HepG2 (cell line): ENCODE results near the gene LRRC34. TPM values are rescaled to one million over a fixed set of nuclear protein-coding genes. Genes with fewer than 3 reads are reported as not detected.
A peak's percentile ranks its signal among the peaks of the same experiment; 100 is the strongest.

Experiments
- EZH2 ChIP-seq: conservative IDR thresholded peaks from 2 replicates; pipeline ENCODE4 v1.6.1; 2012; ENCODE audit warnings: mild to moderate bottlenecking, low read depth, low read length, moderate library complexity
- HOXD1 ChIP-seq: sonication (generic); formaldehyde crosslinking; IDR thresholded peaks from 2 replicates; pipeline ENCODE4 v1.5.0; 2020; ENCODE audit warnings: missing genetic modification reagents
- JUN ChIP-seq: sonication (generic); formaldehyde crosslinking; IDR thresholded peaks from 2 replicates; pipeline ENCODE4 v1.4.0; 2020; ENCODE audit warnings: mild to moderate bottlenecking, missing genetic modification reagents
- RBAK ChIP-seq: sonication (generic); formaldehyde crosslinking; IDR thresholded peaks from 2 replicates; pipeline ENCODE4 v1.5.1; 2020; ENCODE audit warnings: mild to moderate bottlenecking, missing genetic modification reagents
- SAP130 ChIP-seq: IDR thresholded peaks from 2 replicates; pipeline ENCODE4 v1.6.1; 2016; ENCODE audit warnings: low read depth
- TFAP4 ChIP-seq: sonication (generic); IDR thresholded peaks from 2 replicates; pipeline ENCODE4 v1.6.1; 2016; ENCODE audit warnings: low read depth, borderline replicate concordance
- THAP11 ChIP-seq: IDR thresholded peaks from 2 replicates; pipeline ENCODE4 v1.6.1; 2016; ENCODE audit warnings: missing biosample characterization, missing genetic modification reagents
- THYN1 ChIP-seq: sonication (generic); formaldehyde crosslinking; IDR thresholded peaks from 2 replicates; pipeline ENCODE4 v1.8.1; 2023; ENCODE audit warnings: low read depth, mild to moderate bottlenecking, moderate library complexity, missing genetic modification reagents, borderline replicate concordance
- ZBTB43 ChIP-seq: sonication (generic); formaldehyde crosslinking; conservative IDR thresholded peaks from 2 replicates; pipeline ENCODE4 v1.4.0; 2020; ENCODE audit warnings: missing genetic modification reagents
- ZFAT ChIP-seq: sonication (generic); formaldehyde crosslinking; conservative IDR thresholded peaks from 2 replicates; pipeline ENCODE4 v1.8.1; 2023; ENCODE audit warnings: missing genetic modification reagents, inconsistent platforms
- ZFY ChIP-seq: sonication (generic); formaldehyde crosslinking; IDR thresholded peaks from 2 replicates; pipeline ENCODE4 v1.4.0; 2020; ENCODE audit warnings: missing genetic modification reagents
- ZIK1 ChIP-seq: sonication (generic); formaldehyde crosslinking; IDR thresholded peaks from 2 replicates; pipeline ENCODE4 v1.5.0; 2020; ENCODE audit warnings: mild to moderate bottlenecking, low read depth, missing genetic modification reagents, borderline replicate concordance
- ZNF20 ChIP-seq: sonication (generic); formaldehyde crosslinking; IDR thresholded peaks from 2 replicates; pipeline ENCODE4 v1.4.0; 2020; ENCODE audit warnings: mild to moderate bottlenecking, moderate library complexity, missing genetic modification reagents
- ZNF367 ChIP-seq: sonication (generic); formaldehyde crosslinking; IDR thresholded peaks from 2 replicates; pipeline ENCODE4 v1.4.0; 2020; ENCODE audit warnings: missing genetic modification reagents, borderline replicate concordance
- ZNF512 ChIP-seq: sonication (generic); formaldehyde crosslinking; IDR thresholded peaks from 2 replicates; pipeline ENCODE4 v1.4.0; 2020; ENCODE audit warnings: mild to moderate bottlenecking, missing genetic modification reagents
- ZNF747 ChIP-seq: sonication (generic); formaldehyde crosslinking; IDR thresholded peaks from 2 replicates; pipeline ENCODE4 v1.8.1; 2023; ENCODE audit warnings: missing genetic modification reagents, mild to moderate bottlenecking, borderline replicate concordance
- ZNF761 ChIP-seq: sonication (generic); formaldehyde crosslinking; conservative IDR thresholded peaks from 2 replicates; pipeline ENCODE4 v1.4.0; 2020; ENCODE audit warnings: mild to moderate bottlenecking, missing genetic modification reagents
- ZNF816 ChIP-seq: sonication (generic); formaldehyde crosslinking; IDR thresholded peaks from 2 replicates; pipeline ENCODE4 v1.8.0; 2022; ENCODE audit warnings: missing genetic modification reagents, mild to moderate bottlenecking, borderline replicate concordance
- polyA plus RNA-seq, 8 experiments: library from polyadenylated mRNA; depleted of rRNA in 3 of 8; stranded (reverse) in 7 of 8; unstranded in 1 of 8; fragments of >200 nt; fragmentation: Illumina TruSeq in 4 of 8; extraction: Trizol in 4 of 8; gene quantifications; 2 replicates each; pipeline versions ENCODE4 v1.2.1 to v1.2.3, GENCODE V29; 2011 to 2016; ENCODE audit warnings: low read depth in 4 of 8, missing spikeins in 1 of 8, mixed read lengths in 1 of 8; ENCODE audit not compliant: insufficient read depth in 1 of 8
- total RNA-seq, 5 experiments: library from RNA; depleted of rRNA; stranded (reverse); fragments of >200 nt; fragmentation: Illumina TruSeq; extraction: Trizol; gene quantifications; 2 replicates each; pipeline ENCODE4 v1.2.3, GENCODE V29; 2016; ENCODE audit warnings: low read depth in 1 of 5
- TF ChIP-seq, protein P1 (sequence below): sonication (generic); formaldehyde crosslinking; IDR thresholded peaks from 2 replicates; pipeline ENCODE4 v1.4.0; 2020; ENCODE audit warnings: missing genetic modification reagents, mild to moderate bottlenecking, borderline replicate concordance
- TF ChIP-seq, protein P2 (sequence below): sonication (generic); formaldehyde crosslinking; IDR thresholded peaks from 2 replicates; pipeline ENCODE4 v1.9.0; 2021; ENCODE audit warnings: missing genetic modification reagents, mild to moderate bottlenecking, borderline replicate concordance
- TF ChIP-seq, protein P3 (sequence below): sonication (generic); formaldehyde crosslinking; IDR thresholded peaks from 2 replicates; pipeline ENCODE4 v1.4.0; 2020; ENCODE audit warnings: mild to moderate bottlenecking, missing genetic modification reagents

The LRRC34 gene
- total and polyA plus RNA-seq, 2 of the 13 experiments (the other 11 are each of a cell fraction or from before 2014, with no cell fraction given), result not detected

- TF ChIP-seq ZNF512 (CRISPR knock-in tag), result no peak
- TF ChIP-seq THAP11 (CRISPR knock-in tag), result no peak
- TF ChIP-seq, protein P1, sequence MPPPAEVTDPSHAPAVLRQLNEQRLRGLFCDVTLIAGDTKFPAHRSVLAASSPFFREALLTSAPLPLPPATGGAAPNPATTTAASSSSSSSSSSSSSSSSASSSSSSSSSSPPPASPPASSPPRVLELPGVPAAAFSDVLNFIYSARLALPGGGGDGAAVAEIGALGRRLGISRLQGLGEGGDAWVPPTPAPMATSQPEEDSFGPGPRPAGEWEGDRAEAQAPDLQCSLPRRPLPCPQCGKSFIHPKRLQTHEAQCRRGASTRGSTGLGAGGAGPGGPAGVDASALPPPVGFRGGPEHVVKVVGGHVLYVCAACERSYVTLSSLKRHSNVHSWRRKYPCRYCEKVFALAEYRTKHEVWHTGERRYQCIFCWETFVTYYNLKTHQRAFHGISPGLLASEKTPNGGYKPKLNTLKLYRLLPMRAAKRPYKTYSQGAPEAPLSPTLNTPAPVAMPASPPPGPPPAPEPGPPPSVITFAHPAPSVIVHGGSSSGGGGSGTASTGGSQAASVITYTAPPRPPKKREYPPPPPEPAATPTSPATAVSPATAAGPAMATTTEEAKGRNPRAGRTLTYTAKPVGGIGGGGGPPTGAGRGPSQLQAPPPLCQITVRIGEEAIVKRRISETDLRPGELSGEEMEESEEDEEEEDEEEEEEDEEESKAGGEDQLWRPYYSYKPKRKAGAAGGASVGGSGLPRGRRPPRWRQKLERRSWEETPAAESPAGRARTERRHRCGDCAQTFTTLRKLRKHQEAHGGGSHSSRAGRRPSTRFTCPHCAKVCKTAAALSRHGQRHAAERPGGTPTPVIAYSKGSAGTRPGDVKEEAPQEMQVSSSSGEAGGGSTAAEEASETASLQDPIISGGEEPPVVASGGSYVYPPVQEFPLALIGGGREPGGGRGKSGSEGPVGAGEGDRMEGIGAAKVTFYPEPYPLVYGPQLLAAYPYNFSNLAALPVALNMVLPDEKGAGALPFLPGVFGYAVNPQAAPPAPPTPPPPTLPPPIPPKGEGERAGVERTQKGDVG, result no peak
- TF ChIP-seq, protein P2, sequence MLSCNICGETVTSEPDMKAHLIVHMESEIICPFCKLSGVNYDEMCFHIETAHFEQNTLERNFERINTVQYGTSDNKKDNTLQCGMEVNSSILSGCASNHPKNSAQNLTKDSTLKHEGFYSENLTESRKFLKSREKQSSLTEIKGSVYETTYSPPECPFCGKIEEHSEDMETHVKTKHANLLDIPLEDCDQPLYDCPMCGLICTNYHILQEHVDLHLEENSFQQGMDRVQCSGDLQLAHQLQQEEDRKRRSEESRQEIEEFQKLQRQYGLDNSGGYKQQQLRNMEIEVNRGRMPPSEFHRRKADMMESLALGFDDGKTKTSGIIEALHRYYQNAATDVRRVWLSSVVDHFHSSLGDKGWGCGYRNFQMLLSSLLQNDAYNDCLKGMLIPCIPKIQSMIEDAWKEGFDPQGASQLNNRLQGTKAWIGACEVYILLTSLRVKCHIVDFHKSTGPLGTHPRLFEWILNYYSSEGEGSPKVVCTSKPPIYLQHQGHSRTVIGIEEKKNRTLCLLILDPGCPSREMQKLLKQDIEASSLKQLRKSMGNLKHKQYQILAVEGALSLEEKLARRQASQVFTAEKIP (CRISPR knock-in tag), result no peak
- TF ChIP-seq HOXD1 (CRISPR knock-in tag), result no peak
- TF ChIP-seq ZNF747 (CRISPR knock-in tag), result no peak
- TF ChIP-seq, protein P3, sequence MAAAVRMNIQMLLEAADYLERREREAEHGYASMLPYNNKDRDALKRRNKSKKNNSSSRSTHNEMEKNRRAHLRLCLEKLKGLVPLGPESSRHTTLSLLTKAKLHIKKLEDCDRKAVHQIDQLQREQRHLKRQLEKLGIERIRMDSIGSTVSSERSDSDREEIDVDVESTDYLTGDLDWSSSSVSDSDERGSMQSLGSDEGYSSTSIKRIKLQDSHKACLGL (CRISPR knock-in tag), result no peak
- no peak for TF ChIP-seq ZBTB43 (CRISPR knock-in tag)
- no peak for TF ChIP-seq JUN (CRISPR knock-in tag)
- TF ChIP-seq TFAP4, result no peak
- no peak for TF ChIP-seq EZH2
- TF ChIP-seq THYN1 (CRISPR knock-in tag), result no peak
- no peak for TF ChIP-seq ZNF20 (CRISPR knock-in tag)
- TF ChIP-seq ZFY, result peak; percentile 81; the same call in 1 of the 2 replicates
- no peak for TF ChIP-seq ZFAT (CRISPR knock-in tag)
- TF ChIP-seq RBAK (CRISPR knock-in tag), result no peak
- no peak for TF ChIP-seq ZNF816 (CRISPR knock-in tag)
- TF ChIP-seq ZNF761 (CRISPR knock-in tag), result no peak
- no peak for TF ChIP-seq ZIK1 (CRISPR knock-in tag)
- TF ChIP-seq SAP130, result peak; percentile 6; the same call in 1 of the 2 replicates
- no peak for TF ChIP-seq ZNF367 (CRISPR knock-in tag)
Measured at GRCh38 chr3:169764312-169764881, 48.3 kb downstream of the LRRC34 start (continued).
